Measurements from ENCODE around the gene ZBTB33.
A peak's percentile ranks its signal among the peaks of the same experiment; 100 is the strongest.

Gene ZBTB33

DNA sequence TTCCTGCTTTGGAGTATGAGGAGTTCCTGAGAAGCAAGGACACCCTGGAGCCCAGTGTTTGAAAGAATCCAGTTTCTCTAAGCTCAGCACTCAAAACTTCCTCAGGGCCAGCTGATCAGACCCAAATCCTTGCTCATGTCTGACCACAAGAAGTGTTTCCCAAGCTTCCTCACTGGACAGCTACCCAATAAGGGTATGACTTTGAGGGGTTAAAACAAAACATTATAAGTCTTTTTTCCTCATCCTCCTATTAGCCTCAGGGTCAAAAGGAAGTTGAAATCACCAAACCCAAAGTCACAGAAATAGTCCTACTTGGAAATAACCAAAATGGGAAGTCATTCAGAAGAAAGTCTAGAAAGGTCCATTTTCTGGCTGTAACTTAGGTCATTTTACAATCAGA lies 13.7 kb downstream of the ZBTB33 start:
- DNase-seq, result no peak

- no peak for DNase-seq
Observed at GRCh38 chrX:120269373-120270035, 18.9 kb downstream of the ZBTB33 start.

DNA sequence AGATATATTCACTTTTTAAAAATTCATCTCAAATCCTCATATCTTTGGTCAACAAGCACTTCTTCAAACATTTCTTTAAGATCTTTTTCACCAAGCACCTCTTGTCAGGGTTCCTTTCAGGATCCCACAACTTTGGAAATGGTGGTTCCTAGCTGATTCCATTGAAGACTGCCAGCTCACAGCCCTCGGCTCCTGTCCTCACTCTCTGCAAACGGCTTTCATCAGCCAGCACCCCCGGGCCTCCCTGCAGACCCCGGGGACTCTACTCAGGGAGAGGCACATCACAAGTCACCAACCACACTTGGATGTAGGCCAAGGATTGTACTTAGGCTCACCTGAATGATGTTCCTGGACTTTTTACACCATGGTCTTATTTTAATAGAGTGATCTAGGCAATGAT lies 20.0 kb downstream of the ZBTB33 start:
- DNase-seq, result no peak

DNA sequence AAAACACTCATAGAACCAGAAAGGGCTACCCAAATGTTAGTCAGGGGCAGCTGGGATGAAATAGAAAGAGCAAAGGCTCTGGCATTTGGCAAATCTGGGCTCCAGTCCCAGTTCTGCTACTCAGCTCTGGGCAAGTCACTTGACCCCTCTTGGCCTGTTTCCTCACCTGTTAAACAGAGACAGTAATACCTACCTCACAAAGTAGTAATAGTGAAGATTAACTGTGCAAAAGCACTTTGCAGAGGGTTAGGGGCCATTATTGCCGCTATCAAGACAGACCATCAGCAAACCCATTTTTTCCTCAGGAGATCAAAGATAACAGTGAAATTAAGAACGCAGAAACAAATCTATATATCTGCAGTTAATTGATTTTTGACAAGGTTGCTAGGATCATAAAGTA lies 20.6 kb downstream of the ZBTB33 start:
- no peak for DNase-seq

DNA sequence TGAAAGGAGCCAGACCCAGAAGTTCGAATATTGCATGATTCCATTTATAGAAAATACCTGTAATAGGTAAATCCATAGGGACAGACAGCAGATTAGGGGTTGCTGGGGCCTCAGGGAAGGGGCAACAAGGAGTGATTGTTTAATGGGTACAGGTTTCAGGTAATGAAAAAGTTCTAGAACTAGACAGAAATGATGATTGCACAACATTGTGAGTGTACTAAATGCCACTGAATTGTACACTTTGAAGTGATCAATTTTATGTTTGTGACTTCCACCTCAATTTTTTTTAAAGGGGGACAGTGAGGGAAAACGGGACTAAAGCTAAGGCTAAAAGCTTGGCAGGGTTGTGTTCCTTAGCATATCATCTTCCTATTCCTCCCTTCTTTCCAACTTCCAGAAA lies 23.5 kb downstream of the ZBTB33 start:
- no peak for DNase-seq

DNA sequence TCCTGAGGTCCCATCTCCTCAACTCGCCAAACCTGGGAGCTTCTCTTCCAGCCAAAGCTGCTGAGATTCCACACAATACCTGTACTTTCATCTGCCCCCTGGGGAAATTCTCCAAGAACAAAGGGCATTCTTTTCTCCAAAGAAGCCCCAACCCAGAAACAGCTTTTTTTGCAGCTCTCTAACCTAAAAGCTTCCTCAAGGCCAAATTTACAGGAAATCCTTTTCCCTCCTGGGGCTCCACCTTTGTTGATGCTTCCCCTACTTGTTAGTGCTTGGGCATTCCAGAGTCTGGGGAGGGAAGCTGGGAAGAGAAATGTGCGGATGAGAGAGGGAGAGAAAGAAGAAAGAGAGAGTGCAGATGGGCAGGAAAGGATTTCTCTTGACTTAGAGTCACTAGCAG lies 24.3 kb downstream of the ZBTB33 start:
- DNase-seq, result no peak

DNA sequence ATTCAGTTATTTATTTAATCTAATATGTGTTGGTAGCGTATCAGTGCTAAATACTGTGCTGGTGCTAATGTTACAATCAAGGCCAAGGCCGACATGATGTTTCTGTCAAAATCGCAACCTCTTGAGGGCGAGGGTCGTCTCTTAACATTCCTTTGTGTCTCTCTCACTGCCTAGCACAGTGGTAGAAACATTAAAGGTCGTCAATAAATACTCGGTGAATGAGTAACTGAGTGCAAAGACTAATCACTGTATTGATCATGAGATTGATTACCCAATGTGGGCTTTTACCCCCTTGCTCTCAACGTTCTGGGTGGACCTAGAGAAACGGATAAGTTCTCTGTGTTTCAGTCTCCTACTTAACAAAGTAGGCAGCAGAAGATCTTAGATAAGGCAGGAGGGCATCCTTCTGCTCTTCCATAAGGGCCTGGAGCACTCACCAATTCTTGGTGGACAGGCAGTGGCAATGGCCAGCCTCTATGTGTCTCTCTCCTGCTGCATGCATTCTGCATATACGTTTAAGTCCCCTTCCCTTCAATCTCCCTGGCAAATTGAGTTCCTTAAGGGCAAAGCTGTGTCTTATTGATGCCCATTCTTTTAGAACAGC lies 30.5 kb downstream of the ZBTB33 start:
- DNase-seq, result no peak

DNA sequence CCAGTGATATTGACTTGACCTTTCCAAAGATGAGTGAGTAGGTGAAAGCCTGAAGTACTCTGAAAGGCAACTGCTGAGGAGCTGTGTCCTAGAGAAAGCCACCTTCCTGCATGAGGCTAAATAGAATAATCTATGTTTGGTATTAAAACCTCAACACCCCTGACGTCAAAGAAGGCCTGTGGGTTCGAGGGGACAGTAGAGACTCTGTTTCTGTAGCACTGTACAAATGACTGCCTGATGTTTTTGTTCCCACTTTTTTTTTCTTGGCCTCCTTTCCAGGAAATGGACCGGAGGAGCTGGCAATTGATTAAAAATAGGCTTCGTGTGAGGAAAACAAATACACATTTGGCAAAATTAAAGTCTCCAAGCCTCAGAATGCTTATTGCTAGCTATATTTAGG lies 31.1 kb downstream of the ZBTB33 start:
- no peak for DNase-seq

GRCh38 chrX:120282697-120283096 lies 32.1 kb downstream of the ZBTB33 start:
- no peak for DNase-seq

GRCh38 chrX:120286733-120287512 lies 36.3 kb downstream of the ZBTB33 start:
- no peak for DNase-seq

- no peak for DNase-seq
Observed at GRCh38 chrX:120287513-120288112, 37.0 kb downstream of the ZBTB33 start.

DNA sequence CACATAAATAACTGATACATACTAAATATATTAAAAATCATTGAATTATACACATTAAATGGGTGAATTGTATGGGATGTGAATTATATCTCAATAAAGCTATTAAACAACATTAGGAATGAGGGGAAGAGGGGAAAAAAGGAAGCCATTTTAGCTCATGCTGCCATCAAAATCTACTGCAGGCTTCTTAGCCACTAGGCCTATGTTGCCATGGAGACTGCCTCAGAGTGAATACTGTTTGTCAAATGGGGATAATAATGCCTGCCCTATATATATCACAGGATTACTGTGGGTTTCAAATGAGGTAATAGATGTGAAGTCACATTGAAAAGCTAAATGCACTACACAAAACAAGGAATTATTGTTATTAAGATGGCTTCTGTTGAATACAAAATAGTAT lies 39.5 kb downstream of the ZBTB33 start:
- DNase-seq, result no peak

- no peak for DNase-seq
Observed at GRCh38 chrX:120291211-120291610, 40.6 kb downstream of the ZBTB33 start.

- no peak for DNase-seq
Observed at GRCh38 chrX:120293015-120293414, 42.4 kb downstream of the ZBTB33 start.

DNA sequence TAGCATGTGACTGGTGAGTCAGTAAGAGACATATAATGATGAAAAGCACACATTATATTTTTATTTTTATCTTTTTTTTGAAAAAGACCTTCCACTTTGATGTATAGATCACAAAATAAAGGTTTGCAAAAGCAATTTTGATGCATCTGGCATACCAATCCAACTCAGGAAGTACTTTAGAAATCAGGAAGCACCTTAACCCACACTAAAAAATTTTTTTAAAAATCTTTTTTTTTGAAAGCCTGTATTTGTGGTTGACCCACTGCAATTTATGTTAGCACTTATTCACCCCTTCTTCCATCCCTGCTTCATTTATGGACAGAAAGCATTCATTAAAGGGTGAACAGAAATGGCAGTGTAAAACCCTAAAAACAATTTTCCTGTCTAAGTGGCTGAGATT lies 44.0 kb downstream of the ZBTB33 start:
- no peak for DNase-seq

GRCh38 chrX:120297923-120298322 lies 47.3 kb downstream of the ZBTB33 start:
- DNase-seq, result no peak

DNA sequence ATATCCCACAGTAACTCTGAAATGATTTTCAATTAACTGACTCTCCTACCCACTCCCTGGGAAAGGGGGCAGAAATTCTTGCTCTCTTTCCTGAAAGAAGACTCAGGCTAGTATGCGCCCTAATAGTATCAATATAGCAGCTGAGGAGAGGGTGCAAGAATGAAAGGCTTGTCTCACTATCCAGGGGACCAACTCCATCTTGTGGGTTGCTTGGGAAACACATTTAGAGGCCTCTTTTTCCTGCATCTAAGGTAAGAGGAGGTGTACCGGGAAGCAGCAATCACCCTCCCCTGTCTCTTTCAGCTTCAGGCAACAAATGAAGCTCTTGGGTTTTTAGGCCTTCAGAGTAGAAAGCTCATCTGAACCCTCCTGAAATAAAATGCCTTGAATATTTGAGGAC lies 49.3 kb downstream of the ZBTB33 start:
- no peak for DNase-seq

DNA sequence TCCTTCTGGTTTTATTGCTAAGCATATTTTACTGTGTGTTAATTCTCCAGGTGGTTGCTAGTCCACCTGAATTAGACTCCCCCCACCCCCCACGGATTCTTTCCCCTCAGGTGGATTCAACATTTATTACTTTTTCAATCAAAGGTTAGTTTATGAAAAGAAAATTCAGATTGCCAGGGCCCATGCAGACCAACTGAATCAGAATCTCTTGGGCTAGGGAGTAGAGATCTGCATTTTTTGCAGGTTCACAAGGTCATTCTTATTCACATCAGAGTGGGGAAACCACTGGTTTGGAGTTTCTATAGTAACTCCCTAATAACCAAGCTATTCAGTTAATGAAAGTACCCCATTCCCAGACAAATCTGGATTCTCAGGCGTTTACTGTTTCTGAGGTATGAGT lies 50.9 kb downstream of the ZBTB33 start:
- DNase-seq, result no peak

GRCh38 chrX:120301960-120302359 lies 51.3 kb downstream of the ZBTB33 start:
- no peak for DNase-seq

DNA sequence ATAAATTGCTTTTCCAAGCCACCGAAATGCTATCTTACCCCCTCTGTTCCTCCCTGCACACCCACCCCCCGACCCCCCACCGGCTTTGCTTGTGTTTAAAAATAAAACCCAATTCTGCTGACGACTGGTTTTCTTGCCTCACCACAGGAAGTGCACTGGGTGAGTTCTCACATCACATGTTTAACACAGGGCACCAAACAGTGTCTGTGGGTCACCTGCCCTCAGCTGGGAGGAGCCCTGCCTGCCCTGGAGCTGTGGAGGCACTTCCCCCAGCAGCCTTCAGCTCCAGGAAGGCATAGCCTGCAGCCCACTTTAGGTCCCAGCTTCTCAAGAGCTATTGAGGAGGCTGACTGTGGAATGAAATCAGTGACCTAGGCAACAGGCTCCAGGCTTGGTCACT lies 51.8 kb downstream of the ZBTB33 start:
- no peak for DNase-seq

DNA sequence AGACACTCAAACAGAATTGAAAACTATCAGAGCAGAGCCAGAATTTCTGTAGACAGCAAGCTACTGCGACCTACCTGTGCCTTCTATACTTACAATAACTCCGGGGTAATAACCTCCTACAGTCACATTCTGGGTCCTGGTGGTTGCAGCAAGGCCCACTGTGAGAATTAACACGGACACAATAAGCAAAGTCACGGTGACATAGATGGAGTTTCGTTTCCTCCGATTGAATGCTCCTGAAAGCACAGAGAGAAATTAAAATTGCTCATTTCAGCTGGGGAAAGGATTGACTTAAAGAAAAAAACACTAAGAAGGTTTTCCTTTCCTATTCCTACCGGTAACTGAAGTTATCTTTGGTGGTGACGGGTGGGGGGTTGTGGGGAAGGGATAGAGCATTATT lies 53.6 kb downstream of the ZBTB33 start:
- DNase-seq, result no peak

GRCh38 chrX:120305531-120306141 lies 55.0 kb downstream of the ZBTB33 start:
- DNase-seq, result peak; percentile 17

- no peak for DNase-seq
Observed at GRCh38 chrX:120306630-120307029, 56.0 kb downstream of the ZBTB33 start.
